HTR-8/SVneo (cell line): ENCODE measurements around the gene RPS6KA2.
A peak's percentile ranks its signal among the peaks of the same experiment; 100 is the strongest.

Experiments
- DNase-seq: peaks from one replicate; pipeline ENCODE4 v3.0.0; 2011; ENCODE audit warnings: low spot score, mixed read lengths; ENCODE audit not compliant: insufficient read length
- FAIRE-seq: peaks from 2 replicates; lab custom pipeline; 2011; peaks lifted over from hg19 to GRCh38; lab: Jason Lieb, UNC

RPS6KA2 gene

DNA sequence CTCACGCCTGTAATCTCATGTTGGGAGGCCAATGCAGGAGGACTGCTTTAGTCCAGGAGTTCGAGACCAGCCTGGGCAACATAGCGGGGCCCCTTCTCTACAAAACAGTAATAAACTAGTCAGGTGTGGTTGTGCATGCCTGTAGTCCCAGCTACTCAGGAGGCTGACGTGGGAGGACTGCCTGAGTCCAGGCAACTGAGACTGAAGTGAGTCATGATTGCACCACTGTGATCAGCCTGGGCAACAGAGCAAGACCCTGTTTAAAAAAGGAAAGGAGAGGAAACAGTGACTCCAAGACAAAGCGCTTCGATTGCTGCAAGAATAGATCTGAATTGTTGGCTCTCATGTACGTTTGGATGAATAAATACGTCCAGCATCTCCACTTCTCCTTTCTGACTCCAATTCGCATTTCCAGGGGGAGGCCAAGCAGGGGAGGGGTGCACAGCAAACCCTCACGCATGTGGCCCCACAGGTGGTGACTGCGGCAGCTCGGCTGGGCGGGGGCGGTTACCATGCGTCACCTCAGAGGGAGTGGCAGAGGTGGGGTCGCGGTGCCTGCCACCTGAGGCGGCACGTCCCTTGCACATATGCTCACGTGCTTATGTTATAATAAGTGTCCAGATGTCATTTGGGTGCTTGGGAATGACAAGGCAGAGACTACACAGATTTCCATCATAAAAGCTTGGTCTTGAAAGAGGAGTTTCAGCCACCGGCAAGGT lies 149.2 kb downstream of the RPS6KA2 start:
- no peak for DNase-seq
- no peak for FAIRE-seq

DNA sequence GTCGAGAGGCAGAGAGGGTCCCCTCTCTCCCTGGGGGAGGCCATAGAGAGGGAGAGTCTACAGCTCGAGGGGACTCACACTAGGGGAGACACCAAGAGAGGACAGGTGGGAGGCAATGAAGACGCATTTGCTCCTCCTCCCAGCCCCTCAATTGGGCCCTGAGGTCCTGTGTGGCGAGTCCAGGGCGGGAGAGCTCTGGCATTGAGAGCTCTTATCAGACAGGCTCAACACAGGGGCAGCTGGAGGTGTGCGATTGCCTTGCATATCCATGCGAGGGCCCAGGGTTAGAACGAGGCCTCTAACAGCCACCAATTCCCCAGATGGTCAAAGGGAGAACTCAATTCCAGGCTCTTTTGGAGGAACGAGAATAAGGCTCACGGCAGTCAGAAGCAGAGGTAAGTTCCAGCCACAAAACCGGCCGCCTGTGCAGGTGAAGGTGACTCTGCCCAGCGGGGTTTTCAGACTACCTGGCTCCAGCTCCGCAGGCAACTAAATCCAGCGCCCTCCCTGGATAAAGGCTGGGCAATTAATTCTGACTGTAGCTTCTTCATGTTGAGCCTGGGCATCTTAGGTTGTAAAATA lies 150.3 kb downstream of the RPS6KA2 start:
- FAIRE-seq: no peak

DNA sequence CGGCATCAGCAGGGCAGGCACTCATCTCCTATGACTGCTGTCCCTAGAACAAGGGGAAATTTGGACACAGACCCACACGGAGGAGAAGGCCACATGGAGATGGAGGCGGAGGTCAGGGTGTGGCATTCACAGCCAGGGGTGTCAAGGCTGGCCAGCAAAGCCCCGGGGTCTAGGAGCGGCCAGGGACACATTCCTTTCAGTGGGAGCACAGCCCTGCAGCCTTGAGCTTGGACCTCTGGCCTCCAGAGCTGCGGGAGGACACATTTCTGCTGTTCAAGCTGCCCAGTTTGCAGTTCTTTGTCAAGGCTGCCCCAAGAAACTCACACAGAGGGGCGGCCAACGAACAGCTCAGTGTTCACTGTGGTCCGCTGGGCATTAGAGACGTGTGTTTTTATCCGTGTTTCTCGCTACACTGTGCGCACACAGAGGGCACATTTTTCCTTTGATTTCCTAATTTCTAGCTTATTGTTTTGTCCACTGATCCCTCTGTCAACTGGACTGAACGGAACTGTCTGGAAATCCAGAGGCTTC lies 150.9 kb downstream of the RPS6KA2 start:
- FAIRE-seq (no peak), DNase-seq (no peak)

More for the DNA sequence above, 150.3 kb downstream of the RPS6KA2 start:
- no peak for DNase-seq

DNA sequence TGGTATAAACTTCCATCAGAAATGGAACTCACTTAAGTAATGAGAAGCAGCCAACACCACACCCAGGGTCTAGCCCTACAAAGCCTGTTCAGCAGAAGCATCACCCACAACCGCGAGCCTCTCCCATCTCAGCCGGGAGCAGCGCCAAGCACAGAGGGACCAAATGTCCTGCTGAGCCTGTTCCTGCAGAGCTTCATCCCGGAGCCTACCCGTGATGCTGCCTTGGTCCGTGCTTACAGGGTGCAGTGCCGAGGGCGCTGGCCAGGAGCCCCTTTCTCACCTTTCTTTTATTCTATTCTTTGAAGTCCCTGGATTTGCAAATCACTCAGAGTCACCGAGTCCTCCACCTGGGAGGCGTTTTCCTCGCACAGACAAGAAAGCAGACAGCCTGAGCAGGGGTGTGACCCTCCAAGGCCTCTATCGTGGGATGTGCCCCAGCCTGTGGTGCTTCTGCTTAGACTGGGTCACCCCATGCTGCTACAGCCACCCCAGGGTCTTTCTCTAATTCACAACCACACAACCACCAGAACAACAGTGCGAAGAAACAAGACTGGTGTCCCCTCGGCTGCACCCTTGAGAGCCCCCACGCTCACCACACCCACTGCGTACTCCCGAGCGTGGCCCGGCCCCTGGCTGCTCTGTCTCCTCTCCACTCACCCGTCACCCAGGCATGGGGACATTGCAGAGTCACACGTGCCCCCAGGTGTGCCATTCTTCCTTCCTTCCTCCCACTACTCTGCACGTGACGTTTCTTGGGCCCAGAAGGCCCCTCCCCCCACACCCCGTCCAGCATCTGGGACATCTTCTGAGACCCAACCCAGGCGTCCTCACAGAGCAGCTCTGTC lies 152.1 kb downstream of the RPS6KA2 start:
- DNase-seq: no peak

DNA sequence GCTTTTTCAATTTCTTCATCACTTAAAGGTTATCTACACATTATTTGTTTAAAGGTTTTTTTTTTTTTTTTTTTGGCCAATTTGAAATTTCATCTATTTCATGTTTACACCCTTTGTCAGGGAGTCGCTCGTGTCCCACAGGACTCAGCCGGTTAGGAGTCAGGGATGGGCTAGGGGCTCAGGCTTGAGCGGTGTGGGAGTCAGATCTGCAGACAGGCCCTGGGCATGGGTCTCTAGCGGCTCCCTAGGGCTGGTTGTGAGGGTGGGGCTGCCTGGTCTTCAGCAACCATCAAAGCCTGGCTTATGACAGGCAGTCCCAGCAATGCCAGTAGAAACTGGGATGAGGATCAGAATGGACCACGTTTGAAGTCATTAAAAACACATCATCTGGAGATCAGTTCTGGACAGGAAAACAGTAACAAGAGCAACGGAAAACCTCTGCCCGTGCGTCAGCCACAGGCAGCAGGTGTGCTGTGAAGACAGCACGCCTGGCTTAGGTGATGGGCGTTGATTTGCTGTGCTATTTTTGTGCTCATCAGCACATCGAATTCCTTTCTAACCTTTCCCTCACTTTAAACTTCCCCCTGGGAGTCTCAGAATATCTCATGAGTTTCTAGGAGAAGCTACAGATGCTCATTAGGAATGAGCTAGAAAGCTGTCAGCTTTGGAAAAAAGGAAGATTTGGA lies 153.0 kb downstream of the RPS6KA2 start:
- DNase-seq (no peak), FAIRE-seq (no peak)

More for the DNA sequence above, 152.1 kb downstream of the RPS6KA2 start:
- FAIRE-seq: no peak

DNA sequence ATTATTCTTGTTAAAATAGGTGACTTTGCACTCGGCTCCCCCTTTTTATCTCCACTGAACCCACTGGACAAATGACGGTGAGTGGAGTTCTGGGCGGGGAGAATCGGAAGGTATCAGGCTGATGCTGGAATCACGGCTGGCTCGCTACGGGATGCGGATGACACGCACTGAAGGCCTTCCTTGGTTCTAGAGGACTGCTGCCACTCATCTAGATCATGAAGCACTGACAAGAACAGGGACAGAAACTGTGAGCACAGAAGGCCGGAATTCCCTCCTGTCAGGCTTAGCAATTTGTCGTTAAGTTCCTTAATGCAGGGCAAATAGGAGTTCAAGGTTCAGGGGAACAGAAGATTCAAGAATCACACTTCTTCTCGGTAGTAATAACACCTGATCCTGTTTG lies 154.4 kb downstream of the RPS6KA2 start:
- no peak for DNase-seq
- FAIRE-seq: no peak

DNA sequence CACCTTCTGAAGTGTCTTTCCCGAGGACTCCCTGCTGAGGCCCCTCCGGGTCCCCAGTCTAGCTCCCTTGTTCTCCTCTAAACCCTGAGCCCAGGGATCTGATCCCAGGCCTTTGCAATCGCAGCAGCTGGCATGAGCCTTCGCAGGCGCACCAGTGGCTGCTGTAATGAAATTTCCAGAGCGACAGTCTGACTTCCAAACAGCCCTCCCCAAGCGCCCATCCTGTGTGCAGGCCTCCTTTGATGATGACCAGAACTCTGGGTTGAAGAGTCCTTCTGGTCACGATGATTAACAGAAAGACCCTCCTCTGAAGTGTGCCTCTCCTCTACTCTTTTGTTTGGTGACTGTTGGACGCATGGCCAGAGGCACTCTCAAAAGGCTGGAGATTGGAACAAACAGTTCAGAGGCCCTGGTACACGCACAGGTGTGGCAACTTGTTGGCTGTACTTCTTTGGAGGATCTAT lies 155.2 kb downstream of the RPS6KA2 start:
- FAIRE-seq (no peak), DNase-seq (no peak)

DNA sequence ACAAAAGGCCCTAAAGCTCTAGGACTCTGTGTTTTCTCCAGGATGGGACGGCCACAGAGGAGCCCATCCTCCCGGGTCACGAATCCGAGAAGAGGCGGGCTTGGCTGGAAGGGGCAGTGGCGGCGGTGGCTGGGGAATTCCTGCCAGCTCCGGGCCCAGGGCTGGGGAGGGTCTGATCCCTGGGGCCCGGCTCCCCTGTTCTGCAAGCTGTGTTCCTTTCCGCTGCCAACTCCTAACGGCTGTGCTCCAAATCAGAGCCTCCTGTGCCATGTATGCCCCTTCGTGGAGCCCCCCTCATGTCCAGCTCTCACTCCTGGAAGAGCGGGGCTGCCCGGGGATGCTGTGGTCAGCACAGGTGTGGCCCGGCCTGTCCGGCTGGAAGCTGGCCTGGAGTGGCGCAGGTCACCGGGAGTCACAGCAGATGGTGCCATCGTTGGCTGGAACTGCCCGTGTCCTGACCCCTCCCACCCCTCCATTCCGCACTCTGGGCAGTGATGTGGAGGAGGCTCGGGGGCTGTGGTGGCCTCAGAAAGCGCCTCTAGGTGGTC lies 156.1 kb downstream of the RPS6KA2 start:
- FAIRE-seq: no peak

DNA sequence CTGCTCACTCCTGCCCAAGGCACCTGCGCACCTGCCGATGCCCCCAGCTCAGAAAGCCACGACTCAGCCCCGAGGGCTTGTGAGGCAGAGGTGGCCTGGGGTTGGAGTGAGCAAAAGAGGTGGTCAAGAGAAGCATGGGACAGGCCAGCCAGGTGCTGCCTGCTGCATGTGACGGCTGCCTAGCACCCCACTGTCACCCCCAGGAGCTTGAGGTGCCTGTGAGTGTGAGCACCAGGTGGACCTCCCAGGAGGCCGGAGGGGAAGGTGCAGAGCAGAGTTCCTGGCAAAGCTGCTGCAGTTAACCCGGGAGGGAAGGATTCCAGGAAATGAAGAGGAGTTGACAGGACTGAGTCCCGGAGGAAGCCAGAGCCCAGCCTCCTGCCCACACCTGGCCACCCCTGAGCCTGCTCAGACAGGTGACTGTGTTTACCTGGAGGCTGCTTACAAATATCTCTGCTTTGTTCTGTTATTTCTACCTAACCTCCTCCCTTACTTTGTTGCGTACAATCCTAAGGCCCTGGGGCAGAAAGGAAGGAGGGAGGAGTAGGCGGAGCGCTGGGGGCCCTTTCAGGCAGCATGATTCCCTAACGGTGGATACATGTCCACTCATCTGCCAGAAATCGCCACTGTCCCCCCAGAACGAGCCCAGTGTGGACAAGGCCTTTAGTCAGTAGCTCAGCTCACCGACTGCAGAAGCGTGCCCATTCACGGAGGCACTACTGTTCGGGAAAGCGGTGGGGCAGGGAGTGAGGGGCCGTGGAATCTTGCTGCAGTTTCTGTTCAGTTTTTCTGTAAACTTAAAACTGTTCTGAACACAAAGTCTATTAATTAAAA lies 156.8 kb downstream of the RPS6KA2 start:
- FAIRE-seq: no peak
- no peak for DNase-seq

More for the DNA sequence above, 156.1 kb downstream of the RPS6KA2 start:
- no peak for DNase-seq

DNA sequence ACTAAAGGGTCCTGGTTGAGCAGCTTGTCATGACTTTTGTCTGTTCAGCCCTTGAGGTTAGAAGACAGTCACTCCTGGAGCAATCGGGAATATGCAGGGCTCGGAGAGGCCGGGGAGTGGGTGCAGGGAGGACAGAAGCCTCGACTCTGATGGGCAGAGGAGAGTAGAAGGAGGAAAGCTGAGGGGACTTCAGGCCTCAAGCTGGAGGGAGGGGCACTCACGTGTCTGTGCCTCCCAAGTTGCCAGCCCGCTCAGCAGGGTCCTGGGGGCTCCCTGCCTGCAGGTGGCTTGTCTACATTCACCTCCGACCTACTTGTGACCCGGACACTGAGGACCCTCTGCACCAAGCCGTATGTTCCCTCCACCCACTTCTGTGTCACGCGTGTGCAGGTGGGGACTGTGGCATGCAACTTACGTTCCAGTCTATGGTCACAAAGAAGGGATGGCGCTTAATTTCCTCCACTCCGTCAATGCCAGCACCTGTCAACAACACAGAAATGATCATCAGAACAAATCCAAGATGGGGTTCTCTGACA lies 157.6 kb downstream of the RPS6KA2 start:
- DNase-seq (no peak), FAIRE-seq (no peak)

DNA sequence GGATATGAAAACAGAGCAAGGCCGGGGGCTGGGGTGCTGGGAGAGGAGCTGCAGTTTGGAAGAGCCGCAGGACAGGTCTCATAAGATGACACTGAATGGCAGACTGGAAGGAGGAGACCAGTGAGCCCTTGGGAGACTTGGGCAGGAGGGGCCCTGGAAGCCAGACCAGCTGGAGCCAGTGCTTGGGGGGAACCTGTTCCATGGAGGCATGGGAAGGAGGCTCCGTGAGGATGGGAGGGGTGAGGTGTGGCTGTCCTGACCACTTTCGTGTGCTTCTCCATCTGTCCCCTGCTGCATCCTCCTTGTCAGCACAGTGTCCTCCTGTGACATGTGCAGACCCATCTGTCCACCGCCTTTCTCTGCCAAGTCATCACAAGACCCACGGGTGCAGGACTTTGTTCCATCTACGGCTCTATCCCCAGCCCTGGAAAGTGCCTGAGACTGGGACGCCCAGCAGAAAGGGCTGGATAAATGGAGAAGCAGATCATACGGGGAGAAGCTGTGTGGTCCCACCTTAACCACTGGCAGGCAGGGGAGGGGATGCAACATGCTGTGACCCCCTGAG lies 159.5 kb downstream of the RPS6KA2 start:
- DNase-seq (no peak), FAIRE-seq (no peak)

DNA sequence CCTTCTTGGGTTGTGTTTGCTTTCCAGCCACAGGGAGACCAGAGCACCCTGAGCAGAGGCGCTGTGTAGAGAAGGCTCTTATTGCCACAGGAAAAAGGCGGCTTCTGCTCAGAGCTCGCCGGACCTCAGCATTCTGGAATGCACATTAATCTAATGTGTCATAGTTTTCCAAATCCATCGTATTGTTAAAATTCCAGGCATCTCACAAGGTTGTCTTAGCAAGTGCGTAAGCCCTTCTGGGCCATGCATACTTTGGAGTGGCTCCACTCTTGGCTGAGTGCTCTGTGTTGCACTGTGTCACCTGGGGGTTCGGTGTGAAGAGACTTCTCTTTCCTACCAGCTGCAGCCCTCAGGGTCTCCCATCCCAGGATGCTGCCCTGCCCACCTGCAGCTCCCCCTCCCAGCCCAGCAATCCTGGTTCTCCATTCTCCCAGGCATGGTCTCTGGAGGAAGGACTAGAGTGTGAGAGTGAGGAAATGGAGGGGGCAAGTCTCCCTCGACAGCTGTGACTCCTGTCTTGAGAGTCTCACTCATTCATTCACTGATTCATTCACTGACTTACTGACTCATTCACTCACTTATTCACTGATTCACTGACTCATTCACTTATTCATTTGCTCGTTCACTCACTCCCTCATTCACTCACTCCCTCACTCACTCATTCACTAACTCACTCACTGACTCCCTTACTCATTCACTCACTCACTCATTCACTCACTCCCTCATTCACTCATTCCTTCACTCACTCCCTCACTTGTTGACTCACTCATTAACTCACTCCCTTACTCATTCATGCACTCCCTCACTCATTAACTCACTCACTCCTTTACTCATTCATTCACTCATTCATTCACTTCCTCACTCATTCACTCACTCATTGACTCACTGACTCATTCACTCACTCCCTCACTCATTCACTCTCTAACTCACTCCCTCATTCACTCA lies 160.6 kb downstream of the RPS6KA2 start:
- FAIRE-seq (peak; percentile 65), DNase-seq (peak; percentile 67)

DNA sequence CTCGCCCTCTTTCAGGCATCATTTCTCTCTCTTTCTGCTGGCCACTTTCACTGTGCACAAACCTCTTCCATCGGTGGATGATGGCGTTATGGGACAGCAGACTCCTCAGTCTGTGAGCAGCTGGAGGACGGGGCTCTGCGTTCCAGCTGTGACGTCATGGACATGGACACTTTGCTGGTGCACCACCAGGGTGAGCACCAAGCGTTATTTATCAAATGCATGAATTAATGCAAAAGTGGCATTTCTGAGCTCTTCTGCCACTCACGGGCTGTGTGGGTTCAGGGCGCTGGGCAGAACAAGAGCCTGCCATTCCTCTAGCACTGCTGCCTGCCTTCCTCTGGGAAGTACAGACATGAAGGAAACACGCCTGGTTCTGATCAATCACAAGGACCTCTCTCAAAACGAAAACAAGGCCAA lies 161.4 kb downstream of the RPS6KA2 start:
- FAIRE-seq: no peak
- DNase-seq: peak; percentile 5

DNA sequence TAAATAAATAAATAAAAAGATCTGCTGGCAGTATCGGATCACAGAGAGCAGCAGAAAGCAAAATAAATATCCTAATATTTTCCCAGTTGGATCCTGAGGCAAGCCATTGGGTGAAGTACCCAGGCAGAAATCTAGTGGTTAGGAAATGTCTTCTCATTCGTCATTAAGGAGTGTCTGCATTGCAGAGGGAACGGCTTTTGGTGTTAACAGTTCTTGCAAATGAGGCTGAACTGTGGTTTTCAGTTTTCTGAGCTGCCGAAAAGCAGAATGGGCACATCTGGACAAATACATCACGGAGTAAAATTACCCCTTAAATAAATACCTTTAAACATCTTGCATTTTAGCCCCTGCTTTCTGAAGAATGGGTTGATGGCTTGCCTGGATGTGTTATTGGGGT lies 162.1 kb downstream of the RPS6KA2 start:
- DNase-seq (no peak), FAIRE-seq (no peak)

DNA sequence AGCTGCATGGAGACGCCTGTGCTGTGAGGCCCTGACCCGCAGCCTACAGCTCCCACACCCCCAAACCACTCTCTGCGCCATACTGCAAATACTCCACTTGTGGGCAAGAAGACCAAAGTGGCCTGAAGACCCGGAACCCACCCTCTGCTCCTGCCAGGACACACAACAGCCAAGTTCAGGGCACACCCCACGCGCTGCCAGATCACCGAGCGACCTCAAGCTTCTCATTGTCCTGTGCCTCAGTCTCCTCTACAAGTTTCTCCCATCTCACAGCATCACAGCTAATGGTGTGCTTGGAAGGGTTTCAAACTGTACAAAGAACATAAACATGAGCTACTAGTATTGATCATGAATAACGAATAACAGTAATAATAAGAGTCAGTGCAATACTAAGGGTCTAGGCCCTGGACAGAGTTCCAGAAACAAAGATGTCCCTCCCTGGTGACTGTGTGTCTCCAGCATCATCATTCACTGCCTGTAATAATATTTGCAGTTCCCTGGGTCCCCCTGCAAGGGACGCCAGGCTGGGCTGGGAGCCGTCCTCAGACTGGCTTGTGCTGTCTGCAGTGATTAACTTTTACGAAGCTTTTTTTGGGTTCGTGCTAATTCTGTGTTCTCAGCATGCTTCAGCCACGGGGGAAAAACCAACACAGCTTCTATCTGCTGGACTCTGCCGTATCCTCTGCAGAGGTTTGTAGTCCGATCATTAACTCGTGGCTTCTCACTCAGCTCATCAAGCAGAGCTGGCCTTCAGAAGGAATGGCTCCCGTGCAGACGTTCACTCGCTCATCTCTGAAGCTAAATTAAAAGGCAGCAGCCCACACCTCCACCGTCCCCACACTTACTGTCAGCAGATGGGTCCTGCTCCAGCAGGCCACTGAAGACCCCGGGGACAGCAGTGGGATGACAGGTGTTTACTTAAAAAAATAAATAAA lies 162.7 kb downstream of the RPS6KA2 start:
- FAIRE-seq (no peak), DNase-seq (no peak)

DNA sequence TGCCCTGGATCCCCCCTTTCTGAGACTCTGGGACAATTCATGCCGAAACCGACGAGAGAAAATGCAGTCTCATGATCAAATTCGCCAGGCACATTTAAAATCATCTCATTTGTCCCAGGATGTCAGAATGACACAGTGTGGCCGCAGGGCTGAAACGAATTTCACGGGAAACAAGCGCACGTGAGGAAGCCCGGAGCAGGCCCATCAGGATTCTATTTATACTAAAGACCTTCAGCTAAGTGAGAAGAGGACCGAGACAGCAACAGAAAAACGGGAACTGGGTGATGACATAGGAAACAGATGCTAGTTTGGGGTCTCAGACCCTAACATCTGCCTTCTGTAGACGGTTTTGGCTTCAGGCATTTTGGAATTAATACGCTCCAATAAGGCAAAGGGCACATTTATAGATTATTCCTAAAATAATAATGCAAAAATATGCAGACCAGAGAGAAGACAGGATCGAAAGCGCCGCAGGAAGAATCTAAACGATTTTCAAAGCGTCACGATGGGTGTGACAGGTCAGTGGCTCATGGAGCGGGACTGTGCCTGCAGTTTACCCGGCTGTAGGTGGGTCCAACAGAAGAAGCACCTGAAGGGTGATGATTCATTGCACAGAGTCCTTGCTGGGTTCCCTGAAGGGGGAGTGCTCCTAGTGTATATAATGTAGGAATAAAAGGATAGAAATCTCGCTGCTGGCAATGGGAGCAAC lies 163.5 kb downstream of the RPS6KA2 start:
- DNase-seq (no peak), FAIRE-seq (no peak)
